ENCODE results near the gene PCDH17.

Gene PCDH17

GRCh38 chr13:57760951-57761350, 129.4 kb downstream of the PCDH17 start:
- DNase-seq (ENCODE audit: low read depth) = no peak
- TF ChIP-seq, protein P1, sequence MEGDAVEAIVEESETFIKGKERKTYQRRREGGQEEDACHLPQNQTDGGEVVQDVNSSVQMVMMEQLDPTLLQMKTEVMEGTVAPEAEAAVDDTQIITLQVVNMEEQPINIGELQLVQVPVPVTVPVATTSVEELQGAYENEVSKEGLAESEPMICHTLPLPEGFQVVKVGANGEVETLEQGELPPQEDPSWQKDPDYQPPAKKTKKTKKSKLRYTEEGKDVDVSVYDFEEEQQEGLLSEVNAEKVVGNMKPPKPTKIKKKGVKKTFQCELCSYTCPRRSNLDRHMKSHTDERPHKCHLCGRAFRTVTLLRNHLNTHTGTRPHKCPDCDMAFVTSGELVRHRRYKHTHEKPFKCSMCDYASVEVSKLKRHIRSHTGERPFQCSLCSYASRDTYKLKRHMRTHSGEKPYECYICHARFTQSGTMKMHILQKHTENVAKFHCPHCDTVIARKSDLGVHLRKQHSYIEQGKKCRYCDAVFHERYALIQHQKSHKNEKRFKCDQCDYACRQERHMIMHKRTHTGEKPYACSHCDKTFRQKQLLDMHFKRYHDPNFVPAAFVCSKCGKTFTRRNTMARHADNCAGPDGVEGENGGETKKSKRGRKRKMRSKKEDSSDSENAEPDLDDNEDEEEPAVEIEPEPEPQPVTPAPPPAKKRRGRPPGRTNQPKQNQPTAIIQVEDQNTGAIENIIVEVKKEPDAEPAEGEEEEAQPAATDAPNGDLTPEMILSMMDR (conservative IDR thresholded peaks at IDR 0.05; ENCODE audit: low read depth, low read length) = no peak

DNA sequence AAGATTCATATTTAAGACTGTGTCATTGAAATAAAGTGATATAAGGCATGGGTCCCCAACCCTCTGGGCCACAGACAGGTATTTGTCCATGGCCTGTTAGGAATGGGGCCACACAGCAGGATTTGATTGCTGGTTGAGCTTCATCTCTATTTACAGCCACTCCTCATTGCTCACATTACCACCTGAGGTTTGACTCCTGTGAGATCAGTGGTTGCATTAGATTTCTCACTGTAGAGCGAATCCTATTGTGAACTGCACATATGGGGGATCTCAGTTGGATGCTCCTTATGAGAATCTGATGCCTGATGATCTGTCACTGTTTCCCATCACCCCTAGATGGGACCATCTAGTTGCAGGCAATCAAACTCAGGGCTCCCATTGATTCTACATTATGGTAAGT, 132.1 kb downstream of the PCDH17 start:
- no peak overlapping the region for H3K4me3 ChIP-seq (ENCODE audit: low read length)
- no peak for DNase-seq (ENCODE audit: low read depth)
- TF ChIP-seq, protein P1 (conservative IDR thresholded peaks at IDR 0.05; ENCODE audit: low read depth, low read length) = no peak

More at GRCh38 chr13:57760951-57761350, 129.4 kb downstream of the PCDH17 start:
- H3K4me3 ChIP-seq (ENCODE audit: low read length) = no peak overlapping the region
